Measurements from ENCODE around the gene SCN2B.

Gene SCN2B

DNA sequence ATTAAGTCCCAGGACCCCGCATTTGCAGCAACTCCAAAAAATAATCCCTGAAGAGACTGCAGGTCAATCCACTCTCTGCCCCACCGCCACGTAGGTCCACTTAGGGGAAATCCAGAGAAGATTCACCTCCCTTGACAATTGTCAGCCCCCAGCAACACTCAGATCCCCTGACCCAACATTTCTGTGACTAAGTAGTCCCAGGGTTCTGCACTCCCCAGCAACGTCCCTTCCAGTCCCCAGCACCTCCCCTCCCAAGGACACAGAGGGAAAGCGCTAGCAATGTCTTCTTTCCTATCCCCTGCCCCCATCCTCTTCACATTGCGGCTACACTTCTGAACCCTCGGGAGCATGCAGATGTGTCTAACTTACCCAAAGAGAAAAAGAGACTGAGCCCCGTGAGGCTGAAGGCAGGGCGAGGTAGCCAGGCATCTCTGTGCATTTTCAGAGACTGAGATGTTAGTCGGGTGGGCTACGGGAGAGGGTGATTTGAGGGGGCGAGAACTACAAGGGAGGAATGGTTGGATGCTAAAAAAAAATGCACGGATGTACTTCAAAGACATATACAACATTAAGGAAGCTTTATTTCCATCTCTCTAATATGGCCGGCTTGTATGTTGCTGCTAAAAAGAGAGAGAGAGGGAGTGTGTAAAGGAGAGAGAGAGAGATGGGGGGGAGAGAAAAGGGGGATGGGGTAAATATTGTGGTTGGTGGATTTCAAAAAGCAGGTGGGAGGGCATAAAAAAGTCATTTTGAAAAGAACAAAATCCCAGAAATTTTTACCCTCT is at the start of gene SCN2B:
TSS of gene SCN2B (minus strand) at position 647 of the 785 bp plus-strand sequence. CDS start at position 439, 208 bp downstream.
- H3K36me3 ChIP-seq (ENCODE audit: insufficient read depth, low read length) = no peaks in the 10 kb centered on the region
- H2AFZ ChIP-seq (ENCODE audit: low read depth, low read length) = peak within 1 kb of the TSS; percentile 9
- H3K4me1 ChIP-seq (ENCODE audit: insufficient read depth, low read length) = peaks cover 8% of the 10 kb centered on the region
- H3K9me3 ChIP-seq (ENCODE audit: low read length) = no peaks in the 10 kb centered on the region
- peak within 1 kb of the TSS; percentile 18 for H3K4me3 ChIP-seq (ENCODE audit: low read length)
- peaks cover 27% of the 10 kb centered on the region for H3K27me3 ChIP-seq (ENCODE audit: insufficient read depth, low read length)

DNA sequence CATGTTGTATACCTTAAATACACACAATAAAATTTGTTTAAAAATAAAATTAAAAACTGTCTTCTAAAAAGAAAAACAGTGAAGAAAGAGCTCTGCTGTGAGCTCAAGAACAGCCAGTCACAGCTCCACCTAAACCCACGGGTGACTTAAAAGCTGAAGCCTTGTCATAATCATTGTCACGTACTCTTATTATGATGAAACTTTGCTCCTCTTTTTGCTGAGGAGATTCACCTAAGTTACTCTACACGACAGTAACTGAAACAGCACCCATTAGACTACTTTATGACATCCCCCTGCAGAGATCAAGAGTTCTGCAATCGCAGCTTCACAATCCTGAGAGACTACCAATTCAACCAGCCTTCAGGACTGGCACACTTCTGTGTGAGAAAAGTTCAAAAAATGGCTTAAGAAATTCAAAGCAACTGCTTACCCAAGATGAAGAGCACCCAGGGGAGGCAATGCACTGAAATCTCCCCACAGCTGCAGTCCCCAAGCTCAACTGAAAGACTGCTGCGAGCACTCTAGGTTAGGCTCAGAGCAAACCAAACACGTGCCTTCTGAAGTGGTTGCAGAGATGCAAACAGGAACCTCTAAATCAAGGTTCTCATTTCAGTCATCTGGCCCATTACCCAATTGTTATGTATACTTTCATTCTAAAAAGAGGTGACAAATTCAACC is 48.2 kb upstream of the SCN2B start, which contains the start of gene JAML:
TSS of gene JAML (minus strand) at position 501 of the 678 bp plus-strand sequence. CDS start 10,145 bp downstream, outside the sequence.
- Histone ChIP-seq H3K9me3 (ENCODE audit: low read length) (no peaks in the 10 kb centered on the region), H3K4me1 (ENCODE audit: insufficient read depth, low read length) (no peaks in the 10 kb centered on the region), H2AFZ (ENCODE audit: low read depth, low read length) (no peak within 1 kb of the TSS), H3K4me3 (ENCODE audit: low read length) (no peak within 1 kb of the TSS), H3K36me3 (ENCODE audit: insufficient read depth, low read length) (no peaks in the 10 kb centered on the region), H3K27me3 (ENCODE audit: insufficient read depth, low read length) (peaks cover 20% of the 10 kb centered on the region)

- Histone ChIP-seq H3K36me3 (ENCODE audit: insufficient read depth, low read length) (no peaks in the 10 kb centered on the region), H3K4me1 (ENCODE audit: insufficient read depth, low read length) (no peaks in the 10 kb centered on the region), H3K27me3 (ENCODE audit: insufficient read depth, low read length) (peaks cover 23% of the 10 kb centered on the region), H2AFZ (ENCODE audit: low read depth, low read length) (no peak overlapping the region), H3K4me3 (ENCODE audit: low read length) (no peak overlapping the region), H3K9me3 (ENCODE audit: low read length) (no peaks in the 10 kb centered on the region)
These were observed 47.6 kb upstream of the SCN2B start for GRCh38 chr11:118223992-118224391.

- H3K9me3 ChIP-seq (ENCODE audit: low read length) = no peaks in the 10 kb centered on the region
- H3K4me3 ChIP-seq (ENCODE audit: low read length) = no peak overlapping the region
- no peak overlapping the region for H2AFZ ChIP-seq (ENCODE audit: low read depth, low read length)
- H3K4me1 ChIP-seq (ENCODE audit: insufficient read depth, low read length) = no peaks in the 10 kb centered on the region
- H3K36me3 ChIP-seq (ENCODE audit: insufficient read depth, low read length) = no peaks in the 10 kb centered on the region
- peaks cover 23% of the 10 kb centered on the region for H3K27me3 ChIP-seq (ENCODE audit: insufficient read depth, low read length)
These were observed 47.1 kb upstream of the SCN2B start for GRCh38 chr11:118223570-118223969.

DNA sequence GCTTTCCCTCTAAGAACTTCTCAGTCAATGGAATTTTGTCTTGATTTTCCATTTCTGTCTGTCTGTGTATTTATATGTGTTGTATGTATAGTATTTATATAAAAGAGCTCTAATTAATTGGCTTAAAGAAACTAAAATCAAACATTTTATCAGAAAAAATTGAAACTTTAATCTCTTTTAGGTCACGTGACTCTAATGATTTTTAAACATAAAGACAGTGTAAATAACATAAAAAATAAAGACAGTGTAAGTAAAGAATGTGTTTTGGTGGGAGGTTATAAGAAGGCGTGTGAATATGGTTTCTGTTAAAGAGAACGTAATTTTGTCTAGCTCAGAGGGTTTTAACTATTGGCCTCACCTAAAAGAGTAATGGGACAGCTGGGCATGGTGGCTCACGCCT is 46.0 kb upstream of the SCN2B start:
- Histone ChIP-seq H3K36me3 (ENCODE audit: insufficient read depth, low read length) (no peaks in the 10 kb centered on the region), H3K4me3 (ENCODE audit: low read length) (no peak overlapping the region), H2AFZ (ENCODE audit: low read depth, low read length) (no peak overlapping the region), H3K27me3 (ENCODE audit: insufficient read depth, low read length) (peaks cover 20% of the 10 kb centered on the region), H3K9me3 (ENCODE audit: low read length) (no peaks in the 10 kb centered on the region), H3K4me1 (ENCODE audit: insufficient read depth, low read length) (no peaks in the 10 kb centered on the region)

GRCh38 chr11:118221419-118221818 is 45.0 kb upstream of the SCN2B start:
- no peaks in the 10 kb centered on the region for H3K36me3 ChIP-seq (ENCODE audit: insufficient read depth, low read length)
- H3K27me3 ChIP-seq (ENCODE audit: insufficient read depth, low read length) = peaks cover 18% of the 10 kb centered on the region
- H3K4me3 ChIP-seq (ENCODE audit: low read length) = no peak overlapping the region
- no peaks in the 10 kb centered on the region for H3K9me3 ChIP-seq (ENCODE audit: low read length)
- no peak overlapping the region for H2AFZ ChIP-seq (ENCODE audit: low read depth, low read length)
- no peaks in the 10 kb centered on the region for H3K4me1 ChIP-seq (ENCODE audit: insufficient read depth, low read length)

DNA sequence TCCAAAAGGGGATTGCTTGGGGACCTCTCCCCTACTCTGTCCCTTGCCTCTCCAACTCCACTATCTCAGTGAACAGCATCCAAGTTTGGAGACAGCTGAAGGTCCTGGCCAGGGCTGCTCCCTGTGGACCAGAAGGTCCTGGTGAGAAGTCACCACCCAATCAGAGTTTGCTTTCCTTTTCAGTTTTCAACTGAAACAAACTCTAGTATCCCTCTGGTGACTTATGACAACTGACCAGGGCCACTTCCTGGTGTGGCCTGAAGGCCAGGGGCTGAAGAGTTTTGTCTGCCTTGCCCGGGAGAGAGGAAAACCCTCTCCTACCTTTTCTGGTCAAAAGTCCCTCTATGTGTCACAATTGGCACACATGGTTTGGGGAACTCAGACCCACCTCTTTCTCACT is 43.3 kb upstream of the SCN2B start:
- H3K4me3 ChIP-seq (ENCODE audit: low read length) = no peak overlapping the region
- H3K36me3 ChIP-seq (ENCODE audit: insufficient read depth, low read length) = no peaks in the 10 kb centered on the region
- H3K27me3 ChIP-seq (ENCODE audit: insufficient read depth, low read length) = peaks cover 13% of the 10 kb centered on the region
- no peak overlapping the region for H2AFZ ChIP-seq (ENCODE audit: low read depth, low read length)
- no peaks in the 10 kb centered on the region for H3K4me1 ChIP-seq (ENCODE audit: insufficient read depth, low read length)
- H3K9me3 ChIP-seq (ENCODE audit: low read length) = no peaks in the 10 kb centered on the region

- H3K4me1 ChIP-seq (ENCODE audit: insufficient read depth, low read length) = no peaks in the 10 kb centered on the region
- no peaks in the 10 kb centered on the region for H3K36me3 ChIP-seq (ENCODE audit: insufficient read depth, low read length)
- no peaks in the 10 kb centered on the region for H3K9me3 ChIP-seq (ENCODE audit: low read length)
- no peak overlapping the region for H3K4me3 ChIP-seq (ENCODE audit: low read length)
- peaks cover 17% of the 10 kb centered on the region for H3K27me3 ChIP-seq (ENCODE audit: insufficient read depth, low read length)
- H2AFZ ChIP-seq (ENCODE audit: low read depth, low read length) = no peak overlapping the region
These were observed 42.8 kb upstream of the SCN2B start for GRCh38 chr11:118219244-118219643.

DNA sequence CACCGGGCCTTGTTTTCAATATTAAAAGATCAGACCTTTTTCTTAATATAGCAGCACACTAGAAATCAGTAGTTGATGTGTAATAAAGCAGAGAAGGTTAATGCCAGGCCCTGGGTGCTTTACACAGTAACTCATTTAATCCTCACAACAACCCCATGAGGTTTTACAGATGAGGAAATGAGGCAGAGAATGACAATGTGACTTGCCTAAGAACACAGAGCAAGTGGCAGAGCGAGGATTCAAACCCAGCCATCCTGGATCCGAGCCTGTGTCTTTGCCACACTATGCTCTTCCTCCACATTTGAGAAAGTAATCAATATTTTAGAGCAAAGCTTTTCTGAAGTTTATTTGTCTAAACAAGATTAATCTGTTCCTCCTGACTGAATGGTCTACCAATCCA is 41.1 kb upstream of the SCN2B start:
- Histone ChIP-seq H2AFZ (ENCODE audit: low read depth, low read length) (no peak overlapping the region), H3K4me1 (ENCODE audit: insufficient read depth, low read length) (no peaks in the 10 kb centered on the region), H3K36me3 (ENCODE audit: insufficient read depth, low read length) (no peaks in the 10 kb centered on the region), H3K27me3 (ENCODE audit: insufficient read depth, low read length) (peaks cover 19% of the 10 kb centered on the region), H3K9me3 (ENCODE audit: low read length) (no peaks in the 10 kb centered on the region), H3K4me3 (ENCODE audit: low read length) (no peak overlapping the region)

DNA sequence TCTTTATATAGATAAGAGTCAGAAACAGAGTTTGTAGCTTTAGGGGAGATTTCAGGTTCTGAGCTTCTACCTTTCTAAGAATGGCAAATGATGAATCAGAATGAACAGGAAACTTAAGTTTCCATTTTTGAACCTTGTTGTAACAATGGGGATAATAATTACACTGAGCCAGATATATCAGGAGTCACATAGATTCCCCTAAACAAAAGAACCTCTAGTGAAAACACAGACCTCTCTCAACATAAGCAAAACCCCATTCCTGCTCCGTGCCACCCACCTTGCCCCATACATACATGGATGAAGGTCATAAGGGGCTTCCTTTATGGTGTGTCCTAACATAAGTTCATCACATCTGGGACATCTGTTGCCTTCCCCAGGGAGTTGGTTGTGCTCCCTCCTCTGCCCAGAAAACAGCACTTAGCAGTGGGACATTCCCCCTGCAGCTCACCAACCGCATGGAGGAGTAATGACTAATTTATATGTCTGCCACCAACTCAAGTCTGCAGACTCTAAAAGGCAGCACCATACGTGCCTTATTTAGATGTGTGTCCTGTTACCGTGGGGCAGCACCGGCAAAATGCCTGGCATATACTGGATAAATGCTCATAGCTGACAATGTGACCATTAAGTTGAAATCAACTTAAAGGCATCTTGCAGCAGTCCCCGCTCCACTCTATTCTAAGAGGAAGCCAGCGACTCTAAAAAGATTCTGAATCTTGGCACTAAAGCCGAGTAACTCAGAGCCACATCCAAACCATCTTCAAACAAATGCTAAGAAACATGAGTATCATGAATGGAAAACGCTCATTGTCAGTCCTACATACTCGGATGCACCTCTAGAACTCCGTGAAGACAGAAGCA is 40.4 kb upstream of the SCN2B start:
- Histone ChIP-seq H2AFZ (ENCODE audit: low read depth, low read length) (no peak overlapping the region), H3K36me3 (ENCODE audit: insufficient read depth, low read length) (no peaks in the 10 kb centered on the region), H3K27me3 (ENCODE audit: insufficient read depth, low read length) (peaks cover 22% of the 10 kb centered on the region), H3K4me3 (ENCODE audit: low read length) (no peak overlapping the region), H3K4me1 (ENCODE audit: insufficient read depth, low read length) (no peaks in the 10 kb centered on the region), H3K9me3 (ENCODE audit: low read length) (no peaks in the 10 kb centered on the region)

- Histone ChIP-seq H3K4me3 (ENCODE audit: low read length) (no peak overlapping the region), H2AFZ (ENCODE audit: low read depth, low read length) (no peak overlapping the region), H3K9me3 (ENCODE audit: low read length) (no peaks in the 10 kb centered on the region), H3K4me1 (ENCODE audit: insufficient read depth, low read length) (no peaks in the 10 kb centered on the region), H3K27me3 (ENCODE audit: insufficient read depth, low read length) (peaks cover 33% of the 10 kb centered on the region), H3K36me3 (ENCODE audit: insufficient read depth, low read length) (no peaks in the 10 kb centered on the region)
These were observed 39.3 kb upstream of the SCN2B start for GRCh38 chr11:118215765-118216164.

GRCh38 chr11:118215262-118215661 is 38.8 kb upstream of the SCN2B start:
- Histone ChIP-seq H3K4me1 (ENCODE audit: insufficient read depth, low read length) (no peaks in the 10 kb centered on the region), H2AFZ (ENCODE audit: low read depth, low read length) (no peak overlapping the region), H3K4me3 (ENCODE audit: low read length) (no peak overlapping the region), H3K36me3 (ENCODE audit: insufficient read depth, low read length) (no peaks in the 10 kb centered on the region), H3K27me3 (ENCODE audit: insufficient read depth, low read length) (peaks cover 35% of the 10 kb centered on the region), H3K9me3 (ENCODE audit: low read length) (no peaks in the 10 kb centered on the region)
